GM12875 (cell line): Measurements from ENCODE around the gene SH3GL2.

Source experiments
- H3K4me3 ChIP-seq: one replicate; pipeline ENCODE4 v1.5.1; 2011; ENCODE audit warnings: low read depth, low read length, control low read depth
- CTCF ChIP-seq: IDR thresholded peaks from 2 replicates; pipeline ENCODE4 v1.5.1; 2011; ENCODE audit warnings: low read depth, mild to moderate bottlenecking, control low read depth, inconsistent platforms, low read length, moderate library complexity, borderline replicate concordance; ENCODE audit not compliant: insufficient read depth

SH3GL2 gene

DNA sequence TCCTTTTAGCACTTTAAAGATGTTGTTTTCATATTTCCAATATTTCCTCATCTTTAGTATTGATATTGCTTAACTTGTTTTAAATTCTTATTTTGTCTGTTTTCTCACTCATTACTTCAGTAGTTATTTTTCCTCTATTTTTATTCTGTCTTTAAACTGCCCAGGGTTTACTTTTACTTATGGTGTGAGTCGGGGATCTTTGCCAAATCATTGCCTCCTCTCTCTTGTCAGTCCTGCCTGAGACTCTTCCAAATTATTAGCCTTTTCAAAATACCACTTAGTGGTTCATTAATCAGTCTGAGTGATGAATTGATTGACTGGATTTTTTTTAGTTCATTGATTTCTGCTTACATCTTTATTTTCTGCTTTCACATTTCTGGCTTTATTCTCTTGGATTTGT lies 72.9 kb downstream of the SH3GL2 start:
- H3K4me3 ChIP-seq = no peak overlapping the region
- TF ChIP-seq CTCF = no peak

DNA sequence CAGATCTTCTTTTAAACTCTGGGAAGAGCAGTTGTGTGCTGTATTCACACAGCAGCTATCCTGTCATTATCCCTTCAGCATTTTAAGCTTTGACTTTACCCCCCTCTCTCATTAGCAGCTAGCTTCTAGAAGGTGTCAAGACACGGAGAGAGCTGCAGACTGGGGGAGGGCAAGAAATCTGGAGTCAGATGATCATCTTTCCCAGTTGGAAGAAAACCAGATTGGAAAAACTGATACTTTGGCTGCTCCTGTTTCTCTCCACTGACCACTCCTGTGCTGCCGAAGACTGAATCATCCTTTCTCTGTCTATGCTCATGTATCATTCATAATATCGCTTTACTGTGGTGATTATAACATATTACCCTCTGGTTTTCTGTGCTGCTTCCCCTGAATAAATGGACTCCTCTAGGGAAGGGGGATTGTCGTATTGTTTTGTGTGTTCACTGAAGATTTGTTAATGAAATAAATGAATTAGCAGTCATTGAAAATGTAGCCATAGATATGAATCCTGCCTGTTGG lies 75.1 kb downstream of the SH3GL2 start:
- no peak overlapping the region for H3K4me3 ChIP-seq
- TF ChIP-seq CTCF = no peak

DNA sequence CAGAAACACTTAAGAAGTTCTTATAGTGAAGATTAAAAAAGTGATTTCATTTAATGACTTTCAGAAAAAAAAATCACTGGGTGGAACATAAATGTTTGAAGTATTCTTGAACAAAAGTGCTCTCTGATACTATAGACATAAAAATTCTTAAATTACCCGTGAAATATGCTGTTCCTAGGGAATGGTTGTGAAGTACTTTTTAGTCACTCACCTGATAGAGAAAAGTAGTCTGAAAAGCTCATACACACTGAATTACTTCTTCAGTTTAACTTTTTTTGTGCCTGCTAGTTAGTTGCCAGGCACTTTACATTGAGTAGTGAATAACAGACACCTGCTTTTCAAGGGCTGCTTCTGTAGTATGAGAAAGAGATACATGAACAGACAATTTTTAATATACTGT lies 78.0 kb downstream of the SH3GL2 start:
- TF ChIP-seq CTCF = no peak

DNA sequence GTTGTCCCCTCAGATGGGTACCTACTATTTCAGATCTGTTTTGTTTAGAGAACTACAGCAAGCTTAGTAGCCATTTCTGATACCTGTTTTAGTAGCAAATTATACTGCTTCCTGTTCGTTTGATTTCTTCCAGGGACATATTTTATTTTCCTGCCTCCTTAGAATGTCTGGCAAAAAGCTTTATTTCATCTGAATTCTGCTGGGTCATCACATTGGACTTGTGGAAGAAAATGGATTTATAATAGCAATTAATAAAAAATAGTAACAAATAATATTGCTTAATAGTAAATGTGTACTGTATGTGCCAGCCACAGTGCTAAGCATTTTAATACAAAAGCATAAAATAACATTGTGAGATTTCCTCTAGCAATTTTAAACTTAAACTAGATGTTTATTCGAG lies 79.4 kb downstream of the SH3GL2 start:
- no peak overlapping the region for H3K4me3 ChIP-seq
- TF ChIP-seq CTCF = no peak

More for the DNA sequence above, 78.0 kb downstream of the SH3GL2 start:
- H3K4me3 ChIP-seq = no peak overlapping the region

DNA sequence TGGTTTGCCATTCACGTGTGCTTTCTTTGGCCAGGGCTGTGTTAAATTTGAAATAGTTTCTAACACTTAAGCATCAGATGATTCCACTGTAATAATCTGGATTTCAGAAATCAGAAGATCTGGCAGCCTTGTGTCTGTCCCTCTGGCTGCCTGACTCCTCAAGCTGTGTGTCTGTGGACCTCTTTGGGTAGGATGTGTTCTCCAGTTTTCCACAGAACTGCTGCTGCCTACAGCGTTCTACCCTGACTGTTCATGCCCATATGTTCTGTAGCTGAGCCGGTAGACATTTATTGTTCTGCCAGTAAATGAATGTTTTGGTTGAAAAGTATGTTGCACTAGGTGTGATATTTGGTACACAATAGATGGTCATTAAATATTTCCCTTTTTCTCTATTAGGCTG lies 81.3 kb downstream of the SH3GL2 start:
- no peak overlapping the region for H3K4me3 ChIP-seq
- no peak for TF ChIP-seq CTCF

GRCh38 chr9:17665450-17665849 lies 86.6 kb downstream of the SH3GL2 start:
- no peak overlapping the region for H3K4me3 ChIP-seq
- TF ChIP-seq CTCF = no peak

DNA sequence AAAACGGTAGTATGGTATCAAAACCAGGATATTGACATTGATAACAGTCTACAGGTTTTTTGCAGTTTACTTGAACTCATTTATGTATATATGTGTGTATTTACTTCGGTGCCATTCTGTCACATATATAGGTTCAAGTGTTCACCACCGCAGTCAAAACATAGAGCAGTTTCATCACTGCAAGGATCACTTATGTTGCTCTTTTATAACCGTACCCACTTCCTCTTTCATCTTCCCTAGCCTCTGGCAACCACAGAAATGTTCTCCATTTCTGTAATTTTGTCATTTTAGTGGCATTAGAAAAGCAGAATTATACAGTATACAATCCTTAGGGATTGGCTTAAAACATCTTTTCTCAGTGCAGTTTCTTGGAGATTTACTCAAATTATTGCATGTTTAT lies 90.3 kb downstream of the SH3GL2 start:
- no peak for TF ChIP-seq CTCF
- no peak overlapping the region for H3K4me3 ChIP-seq
